HG03280 (cell line): ENCODE measurements around the gene IGFL2.
"Not testable (repeated sequence)": the region's sequence is repeated elsewhere in the genome, so short reads cannot be mapped to it uniquely, and the experiment has no call there.

Experiments used
- ATAC-seq: cut with Tn5 transposase; IDR thresholded peaks from one replicate; pipeline ENCODE4 v1.9.1; 2021; ENCODE audit warnings: mild to moderate bottlenecking, moderate library complexity; ENCODE audit not compliant: unreplicated experiment

Gene IGFL2

GRCh38 chr19:46186717-46187101 is 38.7 kb downstream of the IGFL2 start:
- ATAC-seq = no peak

DNA sequence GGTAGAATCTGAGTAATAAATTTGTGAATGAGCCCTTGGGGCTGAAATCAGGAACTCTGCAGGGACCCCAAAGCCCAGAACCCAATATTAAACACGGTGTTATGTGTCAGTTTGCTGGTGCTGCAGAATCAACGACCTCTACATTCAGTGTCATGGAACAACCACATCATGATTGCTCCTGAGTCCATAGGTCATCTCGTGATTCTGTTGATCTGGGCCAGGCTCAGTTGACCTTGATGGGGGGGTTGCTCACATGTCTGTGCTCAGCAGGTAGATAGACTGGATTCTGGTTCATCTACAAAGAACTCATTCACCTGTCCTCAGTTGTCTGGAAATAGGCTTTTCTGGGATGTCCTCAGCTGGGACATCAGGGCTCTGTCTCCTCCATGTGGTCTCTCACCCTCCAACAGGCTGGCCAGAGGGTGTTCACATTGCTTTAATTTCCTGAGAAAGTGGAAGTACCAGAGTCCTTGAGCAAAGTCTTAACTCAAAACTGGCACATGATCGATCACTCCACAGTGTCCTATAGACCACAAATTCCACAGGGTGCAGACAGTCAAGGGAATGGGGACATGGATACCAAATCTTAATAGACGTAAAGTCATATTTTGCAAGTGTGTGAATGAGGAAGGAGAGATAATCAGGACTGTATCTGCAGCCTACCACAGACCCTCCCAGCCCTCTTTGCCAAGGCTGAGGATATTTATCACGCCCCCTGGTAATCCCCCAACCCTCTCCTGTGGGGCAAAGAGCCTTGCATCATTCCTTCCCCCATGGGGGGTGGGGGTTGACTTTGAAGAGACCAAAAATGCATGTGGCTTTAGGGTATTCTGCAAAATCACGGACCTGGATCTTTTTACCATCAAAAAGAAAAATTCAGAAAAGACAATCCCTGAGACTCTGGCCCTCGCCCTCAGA is 42.2 kb downstream of the IGFL2 start:
- no peak for ATAC-seq

DNA sequence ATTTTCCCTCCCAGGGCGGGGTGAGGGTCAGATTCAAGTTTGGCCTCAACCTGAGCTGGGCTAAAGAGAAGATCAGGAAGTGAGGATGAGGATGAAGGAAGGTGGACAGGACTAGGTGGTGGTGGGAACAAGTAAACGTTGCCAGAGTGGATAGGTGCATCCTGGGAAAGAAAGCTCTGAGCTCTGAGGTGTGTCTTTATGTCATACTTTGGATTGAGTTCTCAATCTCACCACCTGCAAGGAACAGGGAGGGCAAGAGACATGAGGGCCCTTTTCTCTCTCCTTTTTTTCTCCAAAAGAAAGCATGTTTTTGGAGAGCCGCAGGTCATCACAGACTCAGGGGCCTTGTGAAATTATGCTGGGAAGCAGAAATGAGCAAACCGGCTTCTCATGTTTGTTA is 43.3 kb downstream of the IGFL2 start:
- ATAC-seq = no peak

- no peak for ATAC-seq
Observed at GRCh38 chr19:46191972-46192371, 43.9 kb downstream of the IGFL2 start.

DNA sequence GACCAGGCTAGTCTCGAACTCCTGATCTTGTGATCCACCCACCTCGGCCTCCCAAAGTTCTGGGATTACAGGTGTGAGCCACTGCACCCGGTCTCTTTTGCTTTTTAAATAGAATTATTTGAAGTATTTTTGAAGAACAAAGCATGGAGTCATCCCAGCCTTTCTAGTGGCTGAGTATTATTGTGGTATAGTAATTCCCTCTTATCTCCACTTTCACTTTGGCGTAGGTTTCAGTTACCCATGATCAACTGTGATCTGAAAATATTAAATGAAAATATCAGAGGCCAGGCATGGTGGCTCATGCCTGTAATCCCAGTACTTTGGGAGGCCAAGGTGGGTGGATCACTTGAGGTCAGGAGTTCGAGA is 44.6 kb downstream of the IGFL2 start:
- ATAC-seq = not testable (repeated sequence)

DNA sequence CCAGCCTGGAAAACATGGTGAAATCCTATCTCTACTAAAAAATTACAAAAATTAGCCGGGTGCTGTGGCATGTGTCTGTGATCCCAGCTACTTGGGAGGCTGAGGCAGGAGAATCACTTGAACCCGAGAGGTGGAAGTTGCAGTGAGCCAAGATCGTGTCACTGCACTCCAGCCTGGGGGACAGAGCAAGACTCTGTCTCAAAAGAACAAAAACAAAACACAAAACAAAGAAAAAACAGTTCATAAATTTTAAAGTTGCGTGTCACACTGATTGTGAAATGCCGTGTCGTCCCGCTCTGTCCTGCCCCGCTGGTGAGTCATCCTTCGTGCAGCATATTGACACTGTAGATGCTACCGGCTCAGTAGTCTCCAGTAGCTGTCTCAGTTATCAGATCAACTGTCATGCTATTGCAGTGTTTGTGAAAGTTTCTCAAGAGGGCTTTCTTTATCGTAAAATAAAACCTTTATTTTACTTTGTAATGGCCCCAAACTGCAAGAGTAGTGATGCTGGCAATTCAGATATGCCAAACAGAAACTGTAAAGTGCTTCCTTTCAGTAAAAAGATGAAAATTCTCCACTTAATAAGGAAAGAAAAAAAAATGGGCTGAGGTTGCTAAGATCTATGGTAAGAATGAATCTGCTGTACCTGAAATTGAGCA is 45.1 kb downstream of the IGFL2 start:
- no peak for ATAC-seq

DNA sequence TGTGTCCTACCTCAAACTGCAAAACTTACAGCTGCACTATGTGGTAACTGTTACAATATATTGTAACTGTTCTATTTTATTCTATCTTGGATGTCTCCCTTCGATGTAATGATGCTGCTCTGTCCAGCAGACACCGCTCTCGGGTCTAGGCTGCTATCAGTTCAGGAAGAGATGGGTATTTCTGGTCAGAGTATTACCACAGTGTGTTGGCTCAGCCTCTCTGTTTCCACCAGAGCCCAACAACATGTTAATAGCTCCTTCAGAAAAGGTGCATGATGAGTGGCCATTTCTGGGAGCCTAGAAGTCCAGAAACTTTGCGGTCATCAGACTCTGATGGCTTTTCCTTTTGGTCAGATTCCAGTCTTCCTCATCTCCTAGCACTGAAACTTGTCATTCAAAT is 45.6 kb downstream of the IGFL2 start:
- no peak for ATAC-seq

DNA sequence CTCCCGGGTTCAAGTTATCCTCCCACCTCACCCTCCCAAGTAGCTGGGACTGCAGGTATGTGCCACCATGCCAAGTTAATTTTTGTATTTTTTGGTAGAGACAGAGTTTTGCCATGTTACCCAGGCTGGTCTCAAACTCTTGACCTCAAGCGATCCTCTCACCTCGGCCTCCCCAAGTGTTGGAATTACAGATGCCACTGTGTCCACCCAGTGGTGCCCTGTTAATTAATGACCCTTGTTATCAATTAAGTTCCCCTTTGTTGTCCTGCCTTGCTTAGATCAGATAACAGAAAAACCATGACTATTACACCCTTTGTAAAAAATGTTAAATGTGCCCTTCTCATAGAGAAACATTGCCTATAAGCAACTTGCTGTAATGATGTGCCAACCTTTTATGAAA is 47.1 kb downstream of the IGFL2 start:
- ATAC-seq = no peak

GRCh38 chr19:46195919-46196318 is 47.9 kb downstream of the IGFL2 start:
- ATAC-seq = not testable (repeated sequence)

DNA sequence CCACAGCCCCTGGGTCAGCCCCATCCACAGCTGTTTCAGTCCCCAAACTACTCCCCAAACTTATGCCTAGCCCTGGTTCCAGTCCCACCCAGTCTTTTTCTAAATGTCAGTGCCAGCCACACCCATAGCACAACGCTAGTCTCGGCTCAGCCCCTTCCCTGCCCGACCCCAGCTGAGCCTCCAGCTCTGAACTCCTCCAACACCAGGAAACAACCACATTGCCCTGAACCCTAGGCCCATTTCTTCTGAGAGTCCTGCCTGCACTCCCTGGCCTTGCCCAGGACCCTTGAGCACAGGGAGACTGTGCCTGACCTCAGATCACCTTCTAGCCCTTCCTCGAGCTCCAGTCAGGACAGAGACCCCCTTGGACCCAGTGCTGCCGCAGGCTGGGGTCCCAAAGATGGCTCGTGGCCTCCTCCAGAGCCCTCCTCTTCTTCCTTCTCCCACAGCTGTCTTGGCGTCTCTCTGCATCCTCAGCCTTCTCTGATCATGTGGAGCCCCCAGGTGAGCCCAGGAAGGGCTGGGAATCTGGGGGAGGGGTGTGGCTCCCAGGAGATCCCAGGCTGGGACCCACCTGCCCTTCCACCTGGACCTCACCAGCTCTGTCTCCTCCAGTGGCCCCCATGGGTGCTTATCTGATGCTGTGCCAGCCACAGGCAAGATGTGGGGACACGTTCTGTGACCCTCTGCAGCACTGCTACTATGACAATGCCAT is 48.5 kb downstream of the IGFL2 start:
- no peak for ATAC-seq

- no peak for ATAC-seq
Observed at GRCh38 chr19:46197314-46198070, 49.5 kb downstream of the IGFL2 start.

DNA sequence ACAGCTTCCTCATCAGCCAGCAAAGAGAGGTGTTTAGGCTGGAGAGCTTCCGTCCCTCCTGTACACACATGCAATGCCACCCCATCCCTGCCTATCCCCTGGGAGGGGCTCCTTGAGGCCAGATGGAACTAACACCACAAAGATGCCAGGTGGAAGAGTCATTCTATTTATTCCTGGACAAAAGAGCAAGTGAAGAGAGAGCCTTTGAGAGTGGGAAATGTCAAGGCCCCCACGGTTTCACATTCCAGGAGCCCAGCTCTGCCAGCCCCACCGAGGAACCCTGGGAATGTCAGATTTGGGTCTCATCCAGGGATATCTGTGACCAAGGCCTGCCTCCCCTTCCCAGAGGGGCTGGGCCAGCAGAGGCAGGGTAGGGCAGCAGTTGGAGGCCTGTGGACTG is 50.7 kb downstream of the IGFL2 start:
- ATAC-seq = no peak

- no peak for ATAC-seq
Observed at GRCh38 chr19:46201454-46202310, 53.6 kb downstream of the IGFL2 start.

GRCh38 chr19:46202426-46202825 is 54.4 kb downstream of the IGFL2 start:
- no peak for ATAC-seq

GRCh38 chr19:46202872-46203860 is 55.1 kb downstream of the IGFL2 start:
- ATAC-seq = no peak

DNA sequence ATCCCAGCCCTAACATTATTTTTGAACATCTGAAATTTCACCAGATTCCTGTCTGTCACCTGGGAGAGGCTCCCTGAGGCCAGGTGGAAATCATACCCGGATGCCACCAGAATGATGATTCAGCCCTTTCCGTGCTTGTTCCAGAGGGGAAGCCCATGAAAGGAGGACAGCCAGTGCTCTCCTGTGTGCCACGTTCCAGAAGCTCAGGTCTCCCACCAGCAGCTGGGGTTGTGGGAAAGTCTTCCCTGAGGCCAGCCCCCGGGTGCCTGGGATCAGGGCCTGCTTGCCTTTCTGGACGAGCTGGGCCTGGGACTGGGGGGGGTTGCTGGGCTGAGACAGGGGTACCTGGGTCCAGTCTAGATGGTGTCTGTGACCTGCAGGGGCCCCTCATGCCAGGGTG is 56.0 kb downstream of the IGFL2 start:
- ATAC-seq = no peak

DNA sequence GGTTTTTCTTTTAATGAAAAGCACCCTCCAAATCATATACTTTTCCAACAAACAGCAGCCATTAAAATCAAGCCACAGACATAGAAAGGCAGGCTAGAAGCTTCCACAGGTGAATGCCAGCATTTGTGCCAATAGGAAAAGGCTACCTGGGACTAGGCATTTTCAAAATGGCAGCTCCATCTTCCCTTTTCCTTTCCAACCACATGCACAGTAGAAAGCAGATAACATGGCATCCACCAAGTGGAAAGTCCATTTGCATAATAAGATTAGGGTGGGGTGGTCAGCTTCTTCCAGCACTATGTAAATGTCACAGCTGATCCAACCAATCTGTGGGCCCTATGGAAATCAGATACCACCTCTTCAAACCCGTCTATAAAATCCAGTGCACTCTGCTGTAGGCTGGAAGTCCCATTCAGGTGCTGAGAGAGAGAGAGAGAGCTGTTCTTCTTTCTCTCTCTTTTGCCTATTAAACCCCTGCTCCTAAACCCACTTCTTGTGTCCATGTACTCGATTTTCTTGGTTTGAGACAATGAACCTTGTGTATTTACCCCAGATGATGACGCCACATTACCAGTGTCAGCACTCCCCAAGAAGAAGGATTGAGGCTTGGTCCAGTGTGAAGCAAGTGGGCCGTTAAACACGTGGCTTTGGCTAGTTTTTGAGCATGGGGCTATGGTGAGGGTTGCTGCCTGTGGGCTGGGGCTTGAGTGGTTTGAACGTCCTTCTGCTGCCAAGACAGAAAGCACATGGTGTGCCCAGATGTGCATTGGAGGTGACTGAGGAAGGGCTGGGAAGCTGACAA is 57.3 kb downstream of the IGFL2 start:
- ATAC-seq = no peak

DNA sequence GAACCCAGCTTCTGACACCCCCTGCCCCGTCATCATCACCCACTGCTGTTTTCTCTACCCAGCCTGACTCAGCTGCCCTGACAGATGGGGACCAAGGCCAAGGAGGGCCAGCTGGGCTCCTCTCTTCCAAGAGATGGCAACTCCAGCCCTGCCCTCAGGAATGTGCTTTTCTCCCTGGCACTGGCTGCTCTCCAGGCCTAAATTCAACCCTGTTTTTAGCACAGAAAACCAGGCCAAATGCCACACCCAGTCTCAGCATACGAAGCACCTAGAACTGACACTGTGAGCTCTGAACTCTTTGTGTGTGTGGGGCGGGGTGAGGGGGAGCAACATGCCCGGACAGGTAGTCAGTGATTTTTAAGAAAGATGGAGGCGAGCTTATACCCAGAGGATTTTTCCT is 58.1 kb downstream of the IGFL2 start:
- no peak for ATAC-seq
